DOHH2 (cell line): ENCODE results near the gene FRK.

Experiments used
- CTCF ChIP-seq: fragments of 200-600 bp; sonication (generic); IDR thresholded peaks from one replicate; pipeline ENCODE4 v1.5.1; 2014; ENCODE audit warnings: antibody characterized with exemption, mild to moderate bottlenecking, low read depth, low read length; ENCODE audit not compliant: poor library complexity, severe bottlenecking
- EZH2phosphoT487 ChIP-seq: fragments of 200-600 bp; sonication (generic); IDR thresholded peaks from 2 replicates; pipeline ENCODE4 v1.6.1; 2017; ENCODE audit warnings: borderline replicate concordance, mild to moderate bottlenecking, antibody characterized with exemption, low read length, moderate library complexity, mixed read lengths

GRCh38 chr6:116018976-116019375, 41.7 kb downstream of the FRK start:
- no peak for TF ChIP-seq CTCF
- no peak for TF ChIP-seq EZH2phosphoT487
